Sciatic nerve (tissue), 2 donors: ENCODE measurements around the gene KREMEN1. TPM values are rescaled to one million over a fixed set of nuclear protein-coding genes. Genes with fewer than 3 reads are reported as not detected.

ENCODE experiments used
- ATAC-seq: fragments of 200-7000 bp; cut with Tn5 transposase; one replicate; pipeline ENCODE4 v1.9.1; 2020; ENCODE audit warnings: mild to moderate bottlenecking, moderate library complexity
- DNase-seq: peaks from one replicate; pipeline ENCODE4 v3.0.0-alpha.2; 2020; ENCODE audit warnings: low spot score
- intact Hi-C: fragments of 100-400 bp; cut with DNase I; formaldehyde crosslinking; loops from one replicate; pipeline ENCODE4 v1.14.2; 2022
- total RNA-seq: library from RNA; stranded (reverse); fragmentation: NEBNext Ultra II Directional; extraction: Animal tissue kit (Norgen Biotek cat#: 25700); gene quantifications from one replicate; pipeline ENCODE4 v1.2.1, GENCODE V29; 2021
- donor health status: DM: no; HTN: no; CAD: no.
- donor health status: DM: no; HTN: no; CAD: no.

Gene KREMEN1
- total RNA-seq, 1 donor from 2014 or later = 21.5 TPM

DNA sequence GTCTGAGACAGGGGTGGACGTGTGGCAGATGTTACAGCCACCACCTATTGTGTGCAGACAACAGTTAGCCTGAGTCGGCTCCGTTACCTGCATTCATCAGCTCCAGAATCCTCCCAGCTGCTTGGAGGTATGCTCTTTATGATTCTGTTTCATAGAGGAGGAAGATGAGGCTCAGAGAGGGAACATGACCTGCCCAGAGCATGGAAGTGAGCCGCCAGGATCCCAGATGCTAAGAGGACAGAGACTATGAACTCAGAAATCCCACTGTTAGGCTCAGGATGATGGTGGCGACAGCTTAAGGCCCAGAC, 134.4 kb downstream of the KREMEN1 start:
- intact Hi-C loops = no loop called here
- DNase-seq (no peak), ATAC-seq (no peak)

DNA sequence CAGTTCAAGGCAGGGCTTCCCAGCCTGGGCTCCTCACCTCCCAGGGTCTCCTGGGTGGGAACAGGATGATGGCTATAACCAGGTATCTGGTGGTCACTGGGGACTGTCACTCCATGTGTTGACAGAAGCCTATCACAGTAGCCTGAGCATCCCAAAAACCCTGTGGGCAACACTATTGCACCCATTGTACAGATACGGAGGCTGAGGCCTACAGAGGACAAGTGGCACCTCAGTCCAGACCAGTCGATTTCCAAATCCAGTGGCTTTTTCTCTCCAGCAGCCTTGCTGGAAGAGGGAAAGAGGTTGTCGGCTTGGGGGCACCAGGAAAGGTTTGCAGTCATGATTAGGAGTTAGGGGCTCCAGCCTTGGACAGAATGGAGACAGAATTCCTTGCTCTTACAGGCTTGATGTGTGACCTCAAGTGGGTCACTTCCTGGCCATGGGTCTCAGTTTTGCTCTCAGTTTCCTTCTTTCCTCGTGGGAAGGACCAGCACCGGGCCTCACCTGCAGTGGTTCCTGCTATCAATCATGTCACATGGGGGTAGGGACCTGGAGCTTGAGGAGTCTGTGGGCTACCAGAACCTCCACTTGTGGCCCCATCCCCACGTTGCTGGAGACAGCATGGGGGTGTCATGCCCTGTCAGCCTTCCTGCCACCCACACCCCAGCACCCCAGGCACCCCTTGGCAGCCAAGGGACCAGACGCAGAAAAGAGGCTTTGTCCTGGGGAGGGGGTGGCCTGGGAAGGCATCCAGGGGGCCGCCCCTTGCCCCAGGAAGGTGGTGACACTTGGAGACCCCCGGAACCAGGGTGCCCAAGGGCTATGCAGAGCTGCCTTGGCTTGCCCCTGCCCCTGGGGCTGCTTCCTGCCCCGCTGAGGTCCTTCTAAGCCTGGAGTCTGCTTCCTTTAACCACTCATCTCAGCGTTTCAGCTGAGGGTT, 135.0 kb downstream of the KREMEN1 start:
- DNase-seq = no peak
- intact Hi-C loops = no loop called here
- ATAC-seq = no peak

DNA sequence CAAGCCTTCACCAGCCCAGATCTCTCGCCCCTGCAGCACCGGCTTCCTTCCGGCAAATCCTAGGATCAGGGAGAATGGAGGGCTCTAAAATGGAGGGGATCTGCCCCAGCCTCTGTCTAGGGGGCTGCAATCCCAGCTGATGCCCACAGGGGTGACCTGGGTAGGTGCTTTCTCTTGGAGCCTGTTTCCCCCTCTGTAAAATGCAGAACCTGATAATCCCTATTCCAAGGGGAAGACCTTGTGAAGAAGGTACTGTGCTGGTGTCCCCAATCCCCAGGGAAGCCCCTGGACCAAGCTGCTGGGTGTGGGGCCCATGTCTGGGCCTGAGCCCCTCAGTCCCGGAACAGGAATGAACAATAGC, 135.6 kb downstream of the KREMEN1 start:
- intact Hi-C loops = no loop called here
- no peak for ATAC-seq
- no peak for DNase-seq

DNA sequence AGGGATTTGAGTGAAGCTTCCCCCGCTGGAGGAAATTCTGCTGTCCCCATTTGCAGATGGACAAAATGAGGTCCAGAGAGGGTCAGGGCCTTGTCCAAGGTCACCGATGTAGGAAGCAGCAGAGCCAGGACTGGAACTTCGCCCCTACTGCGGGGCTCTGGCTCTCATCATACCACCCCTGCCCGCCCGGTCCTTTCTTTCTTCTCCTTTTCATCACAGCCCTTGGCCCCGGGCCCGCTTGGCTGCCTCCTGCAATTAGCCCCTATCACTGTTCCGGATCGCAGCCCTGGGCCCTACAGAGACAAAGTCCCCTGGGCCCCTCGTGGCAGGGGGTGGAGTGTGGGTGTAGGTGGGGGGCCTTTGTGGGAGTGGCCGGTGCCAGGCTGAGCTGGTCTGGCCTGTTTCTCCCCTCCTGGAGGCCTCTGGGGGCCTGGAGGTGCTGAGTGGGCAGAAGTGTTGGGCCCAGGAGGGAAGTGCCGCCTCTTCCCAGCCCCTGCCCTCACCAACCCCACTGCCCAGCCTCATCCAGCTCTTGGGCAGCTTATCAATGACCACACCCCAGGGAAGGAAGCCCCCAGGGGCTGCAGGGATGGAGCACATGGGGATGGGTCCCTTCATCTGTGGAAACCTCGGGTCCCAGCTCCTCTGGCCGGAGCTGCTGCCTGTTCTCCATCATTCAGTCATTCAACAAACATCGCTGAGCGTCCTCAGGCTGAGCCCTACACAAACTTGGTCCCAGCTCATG, 136.2 kb downstream of the KREMEN1 start:
- intact Hi-C loops = no loop called here
- DNase-seq (no peak), ATAC-seq (no peak)

DNA sequence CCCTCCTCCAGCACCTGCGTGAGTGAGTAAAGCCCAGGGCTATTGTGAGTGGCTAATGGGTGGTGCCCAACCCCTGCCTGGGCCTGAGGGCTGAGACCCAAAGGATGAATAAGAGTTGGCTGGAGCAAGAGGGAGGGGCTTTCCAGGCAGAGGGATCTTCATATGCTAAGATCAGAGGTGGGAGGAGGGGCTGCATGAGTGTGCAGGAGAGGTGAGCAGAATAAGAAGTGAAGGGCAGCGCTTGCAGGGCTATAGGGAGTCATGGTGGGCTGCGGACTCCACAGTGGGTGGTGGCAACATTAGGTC, 136.7 kb downstream of the KREMEN1 start:
- no peak for DNase-seq
- no peak for ATAC-seq
- intact Hi-C loops = no loop called here

DNA sequence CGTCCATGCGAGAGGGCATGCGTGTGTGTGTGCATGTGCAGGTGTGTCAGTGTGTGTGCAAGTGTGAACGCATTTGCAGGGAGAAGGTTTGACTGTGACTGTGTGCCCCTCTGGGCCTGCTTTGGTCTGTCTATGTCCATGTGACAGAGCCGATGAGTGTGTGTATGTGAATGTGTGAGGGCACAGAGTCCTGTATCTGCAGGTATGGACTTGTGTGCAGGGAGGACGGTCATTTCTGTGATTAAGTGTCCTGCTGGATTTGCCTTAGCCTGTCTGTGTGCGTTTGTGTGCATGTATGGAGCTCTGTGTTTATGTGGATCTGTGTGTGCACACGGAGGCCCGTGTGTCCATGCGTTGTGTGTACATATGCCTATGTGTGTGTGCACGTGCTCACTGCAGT, 138.2 kb downstream of the KREMEN1 start:
- intact Hi-C loops = no loop called here
- ATAC-seq (no peak), DNase-seq (no peak)

DNA sequence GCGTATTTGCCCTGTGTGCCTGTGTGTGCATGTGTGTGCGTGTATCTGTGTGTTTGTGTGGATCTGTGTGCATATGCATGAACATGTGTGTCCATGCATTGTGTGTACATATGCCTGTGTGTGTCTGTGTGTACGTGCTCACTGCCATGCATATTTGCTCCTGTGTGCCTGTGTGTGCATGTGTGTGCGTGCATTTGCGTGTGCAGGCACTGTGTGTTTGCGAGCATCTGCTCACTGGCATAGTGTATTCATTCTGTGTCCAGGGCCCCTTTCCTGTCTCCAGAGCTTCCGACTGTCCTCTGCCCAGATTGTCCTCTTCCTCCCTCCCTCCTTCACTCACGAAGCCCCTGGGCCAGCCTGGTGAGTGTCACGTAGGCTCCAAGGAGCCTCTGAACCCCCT, 138.6 kb downstream of the KREMEN1 start:
- no peak for ATAC-seq
- no peak for DNase-seq
- intact Hi-C loops = no loop called here

DNA sequence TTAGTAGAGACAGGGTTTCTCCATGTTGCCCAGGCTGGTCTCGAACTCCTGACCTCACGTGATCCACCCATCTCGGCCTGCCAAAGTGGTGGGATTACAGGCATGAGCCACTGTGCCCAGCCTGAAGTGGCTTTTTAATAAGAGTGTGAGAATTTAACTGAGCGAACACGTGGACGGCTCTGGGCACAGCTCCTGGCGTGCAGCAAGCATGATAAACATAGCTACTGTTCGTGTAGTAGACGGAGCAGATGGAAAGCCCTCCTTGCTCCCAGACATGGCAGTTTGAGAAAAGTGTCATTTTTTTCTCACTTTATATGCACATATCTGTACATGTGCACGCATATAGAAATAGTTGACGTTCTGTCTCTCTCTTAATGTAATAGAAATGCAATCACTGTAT, 139.9 kb downstream of the KREMEN1 start:
- DNase-seq (no peak), ATAC-seq (no peak)
- intact Hi-C loops = no loop called here

DNA sequence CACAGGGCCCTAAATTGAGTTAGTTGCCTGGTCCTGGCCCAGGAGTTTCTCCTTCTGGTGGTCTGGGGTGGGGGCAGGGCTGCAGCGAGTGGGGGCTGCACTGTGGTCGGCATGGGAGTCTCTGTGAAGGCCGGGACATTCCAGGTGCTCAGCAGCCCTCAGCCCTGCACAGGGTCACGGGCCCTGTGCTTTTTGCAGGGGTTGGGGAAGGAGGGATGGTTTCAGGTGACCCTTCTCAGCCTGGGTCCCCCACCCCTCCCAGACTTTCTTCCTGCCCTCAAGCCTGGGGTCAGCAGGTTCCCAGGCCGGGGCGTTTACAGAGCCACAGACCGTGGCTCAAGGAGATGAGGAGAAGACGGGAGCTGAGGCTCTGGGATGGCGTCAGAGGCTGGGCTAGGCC, 140.7 kb downstream of the KREMEN1 start:
- DNase-seq (no peak), ATAC-seq (no peak)
- intact Hi-C loops = no loop called here

DNA sequence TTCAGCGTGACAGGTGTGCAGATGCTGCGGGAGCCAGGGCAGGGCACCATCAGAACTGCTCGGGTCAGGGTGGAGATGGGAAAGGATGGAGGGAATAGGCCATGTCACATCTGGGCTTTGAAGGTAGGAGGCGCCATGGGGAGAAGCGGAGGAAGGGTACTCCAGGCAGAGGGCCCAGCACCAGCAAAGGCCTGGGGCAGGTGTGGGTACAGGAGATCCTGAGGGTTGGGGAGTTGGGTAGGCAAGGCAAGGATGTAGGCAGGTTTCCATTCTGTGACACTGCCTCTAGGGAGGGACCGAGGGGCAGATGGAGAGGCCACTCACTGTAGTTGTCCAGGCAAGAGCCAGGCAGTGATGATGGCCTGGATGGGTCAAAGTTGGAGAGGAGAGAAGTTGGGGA, 141.4 kb downstream of the KREMEN1 start:
- no peak for DNase-seq
- intact Hi-C loops = no loop called here
- no peak for ATAC-seq

DNA sequence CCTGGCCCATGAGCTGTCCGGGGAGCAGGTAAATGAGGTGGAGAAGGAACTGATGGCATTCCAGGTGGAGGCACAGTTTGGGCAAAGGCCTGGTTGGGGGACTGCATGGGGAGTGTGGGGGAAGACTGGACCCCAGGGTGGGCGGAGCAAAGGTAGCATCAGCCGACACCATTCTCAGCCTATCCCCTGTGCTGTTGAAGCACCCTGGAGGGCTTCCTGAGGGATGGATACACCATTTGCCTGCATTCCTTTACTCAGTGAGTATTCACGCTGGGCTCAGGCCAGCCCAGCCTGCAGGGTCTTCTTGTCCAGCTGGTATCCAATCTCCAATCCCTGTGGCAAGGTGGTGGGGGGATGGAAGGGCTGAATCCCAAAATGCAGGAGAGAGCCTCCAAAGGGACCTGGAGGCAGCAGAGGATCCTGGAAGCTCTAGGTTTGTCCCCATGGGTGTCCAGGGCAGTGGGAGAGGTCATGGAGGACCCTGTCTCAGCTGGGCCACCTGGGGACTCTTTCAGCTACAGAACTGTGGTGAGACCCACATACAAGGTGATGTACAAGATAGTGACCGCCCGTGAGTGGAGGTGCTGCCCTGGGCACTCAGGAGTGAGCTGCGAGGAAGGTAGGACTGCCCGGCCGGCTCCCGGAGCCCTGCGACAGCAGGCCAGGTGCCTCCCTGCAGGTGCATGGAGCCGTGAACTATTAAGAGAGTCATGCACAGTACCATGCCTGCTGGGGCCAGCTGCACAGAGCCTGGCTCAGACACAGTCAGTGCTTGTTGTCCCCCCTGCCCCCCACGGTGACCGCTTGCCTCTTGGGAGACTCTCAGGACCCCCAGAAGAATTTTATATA, 142.4 kb downstream of the KREMEN1 start:
- ATAC-seq (no peak), DNase-seq (no peak)
- intact Hi-C loops = no loop called here

DNA sequence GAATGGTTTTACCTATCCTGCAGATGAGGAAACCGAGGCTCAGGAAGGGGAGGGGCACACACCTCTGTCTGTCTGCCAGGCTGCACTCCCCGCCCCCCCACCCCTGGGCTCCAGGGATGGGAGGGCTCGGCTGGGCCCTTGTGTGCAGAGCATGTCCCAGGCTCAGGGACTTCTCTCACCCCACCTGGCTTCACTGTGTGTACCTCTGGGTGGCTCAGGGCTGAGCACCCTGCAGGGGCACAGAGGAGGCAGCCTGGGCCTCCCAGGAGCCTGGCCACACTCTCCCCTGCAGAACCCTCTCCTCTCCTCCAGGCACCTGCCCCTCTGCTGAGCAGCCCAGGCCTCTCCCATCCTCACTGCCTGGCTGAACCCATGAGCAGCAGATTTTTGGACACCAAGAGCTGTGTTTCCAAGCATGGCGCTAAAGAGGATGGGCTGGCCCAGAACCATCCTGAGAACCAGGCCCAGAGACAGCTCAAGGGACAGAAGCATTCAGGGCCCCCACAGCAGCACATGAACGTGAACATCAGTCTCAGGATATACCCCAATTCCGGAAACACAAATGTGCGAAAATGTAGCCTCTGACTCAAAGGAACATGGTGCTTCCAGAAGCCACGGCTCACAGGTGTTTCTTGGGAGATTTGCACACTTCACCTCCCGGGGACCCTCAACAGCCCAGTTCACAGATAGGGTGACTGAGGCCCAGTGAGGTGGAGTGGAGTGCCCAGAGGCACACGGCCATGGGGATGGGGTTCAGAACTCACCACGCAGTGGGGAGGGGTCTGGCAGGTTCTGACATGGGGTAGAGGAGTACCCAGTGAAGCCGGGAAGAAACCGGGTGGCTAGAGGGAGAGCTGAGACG, 143.4 kb downstream of the KREMEN1 start:
- no peak for ATAC-seq
- DNase-seq = no peak
- intact Hi-C loops = no loop called here

DNA sequence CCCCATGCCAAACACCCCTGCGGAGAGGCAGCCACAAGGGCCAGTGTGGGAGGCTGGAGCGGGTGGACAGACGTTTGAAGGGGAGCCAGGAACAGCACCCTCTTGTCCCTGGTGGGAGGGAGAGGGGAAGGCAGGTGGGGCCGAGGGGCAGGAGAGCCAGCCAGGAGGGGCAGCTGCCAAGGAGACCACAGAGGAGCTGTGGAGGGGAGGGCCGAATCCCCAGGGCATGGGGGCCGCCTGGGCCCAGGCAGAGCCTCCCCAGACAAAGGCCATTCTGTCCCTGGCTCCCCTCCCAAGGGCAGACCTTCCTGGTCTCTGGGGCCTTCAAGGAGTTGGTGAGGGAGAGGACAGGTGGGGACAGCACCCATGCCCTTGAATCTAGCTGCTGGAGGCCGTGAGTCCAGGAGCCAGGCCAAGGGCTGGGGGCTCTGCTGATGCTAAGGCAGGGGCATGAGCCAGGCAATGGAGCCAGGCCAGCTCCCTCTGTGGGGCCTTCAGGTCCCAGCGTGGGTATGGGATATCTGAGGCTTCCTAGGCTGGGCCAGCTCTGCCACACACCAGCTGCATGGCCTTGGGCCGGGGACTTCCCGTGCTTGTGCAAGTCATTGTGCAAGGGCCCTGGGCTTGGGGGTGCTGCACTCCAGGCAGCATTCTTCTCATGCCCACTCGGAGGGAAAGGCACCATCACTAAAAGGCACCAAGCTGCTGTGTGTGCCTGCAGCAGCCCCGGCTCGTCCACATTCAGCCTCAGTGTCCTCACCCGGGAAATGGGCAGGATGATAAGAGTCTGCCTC, 144.2 kb downstream of the KREMEN1 start:
- ATAC-seq (peak; percentile 66), DNase-seq (no peak)
- intact Hi-C loops = no loop called here

Other genes starting within 250 kb of the KREMEN1 start
- 12.9 TPM for gene ZNRF3, start 189.5 kb upstream of the KREMEN1 start, total RNA-seq
- not detected for gene C22orf31, start 11.2 kb upstream of the KREMEN1 start, total RNA-seq
- gene EMID1, start 132.9 kb downstream of the KREMEN1 start, total RNA-seq = 3.7 TPM
- gene RHBDD3, start 194.9 kb downstream of the KREMEN1 start, total RNA-seq = 18.0 TPM
- gene EWSR1, start 195.2 kb downstream of the KREMEN1 start, total RNA-seq = 194 TPM
- 31.8 TPM for gene GAS2L1, start 233.6 kb downstream of the KREMEN1 start, total RNA-seq
- gene RASL10A, start 242.7 kb downstream of the KREMEN1 start, total RNA-seq = 2.2 TPM